BLaER1 treated with 17β-estradiol and CSF1 and Interleukin-3, amounts not matched to agents 10 nM and 100 nM (cell line): ENCODE measurements around the gene MAP4K1.
A peak's percentile ranks its signal among the peaks of the same experiment; 100 is the strongest.

ENCODE experiments used
- H3K27ac ChIP-seq, 11 experiments: shearing (Covaris generic); formaldehyde crosslinking; 2 replicates each; pipeline ENCODE4 v1.8.1; 2022
- H3K27me3 ChIP-seq, 11 experiments: shearing (Covaris generic); formaldehyde crosslinking; 2 replicates each; pipeline ENCODE4 v1.8.1; 2022
- H3K36me3 ChIP-seq, 11 experiments: shearing (Covaris generic); formaldehyde crosslinking; 2 replicates each; pipeline ENCODE4 v1.8.1; 2022
- H3K4me1 ChIP-seq, 10 experiments: shearing (Covaris generic); formaldehyde crosslinking; 2 replicates each; pipeline ENCODE4 v1.8.1; 2022
- H3K4me2 ChIP-seq, 11 experiments: shearing (Covaris generic); formaldehyde crosslinking; 2 replicates each; pipeline ENCODE4 v1.8.1; 2022
- H3K4me3 ChIP-seq, 10 experiments: shearing (Covaris generic); formaldehyde crosslinking; 2 replicates each; pipeline ENCODE4 v1.8.1; 2022
- H3K9ac ChIP-seq, 11 experiments: shearing (Covaris generic); formaldehyde crosslinking; 2 replicates each; pipeline ENCODE4 v1.8.1; 2022
- H3K9me3 ChIP-seq, 11 experiments: shearing (Covaris generic); formaldehyde crosslinking; replicated peaks in 1 of 11; 2 replicates each; pipeline ENCODE4 v1.8.1; 2022
- H4K20me1 ChIP-seq, 11 experiments: shearing (Covaris generic); formaldehyde crosslinking; 2 replicates each; pipeline ENCODE4 v1.8.1; 2022
- Cebpa-rat ChIP-seq, 11 experiments: shearing (Covaris generic); IDR thresholded peaks; 2 replicates each; pipeline ENCODE4 v1.8.1; 2022

MAP4K1 gene

GRCh38 chr19:38649305-38650171 is 31.8 kb upstream of the MAP4K1 start:
- H3K4me3 ChIP-seq, result peak overlapping the region; percentile 86 to 99 (median 96)
- peaks cover 5 to 29% (median 16%) of the 10 kb centered on the region in 11 experiments; a peak in 20 of 22 replicates for H3K36me3 ChIP-seq
- no peaks in the 10 kb centered on the region for H3K9me3 ChIP-seq
- TF ChIP-seq Cebpa-rat (IDR thresholded peaks at IDR 0.05), result no peak
- no peaks in the 10 kb centered on the region for H3K27me3 ChIP-seq
- peak overlapping the region in 10 of 11 experiments; percentile 67 to 85 (median 78); a peak in 18 of 22 replicates for H3K27ac ChIP-seq
- peak overlapping the region; percentile 91 to 100 (median 98) for H3K4me2 ChIP-seq
- peaks cover 46 to 60% (median 50%) of the 10 kb centered on the region in 10 experiments for H3K4me1 ChIP-seq
- peaks cover 23 to 70% (median 58%) of the 10 kb centered on the region in 11 experiments; a peak in 20 of 22 replicates for H4K20me1 ChIP-seq
- H3K9ac ChIP-seq, result peak overlapping the region; percentile 85 to 91 (median 89)

GRCh38 chr19:38648769-38649304 is 31.1 kb upstream of the MAP4K1 start:
- Histone ChIP-seq H3K4me1 (peaks cover 40 to 53% (median 46%) of the 10 kb centered on the region in 10 experiments), H3K9me3 (no peaks in the 10 kb centered on the region), H3K4me3 (peak overlapping the region; percentile 86 to 99 (median 96)), H3K27me3 (no peaks in the 10 kb centered on the region), H3K9ac (peak overlapping the region; percentile 85 to 91 (median 89)), H3K4me2 (peak overlapping the region; percentile 91 to 100 (median 98)), H4K20me1 (peaks cover 19 to 63% (median 51%) of the 10 kb centered on the region in 11 experiments; a peak in 20 of 22 replicates), H3K27ac (peak overlapping the region; percentile 53 to 85 (median 75); a peak in 18 of 22 replicates), H3K36me3 (peaks cover 0 to 22% (median 9%) of the 10 kb centered on the region in 11 experiments; a peak in 17 of 22 replicates)
- no peak for TF ChIP-seq Cebpa-rat (IDR thresholded peaks at IDR 0.05)

- Histone ChIP-seq H3K4me3 (peak overlapping the region; percentile 86 to 99 (median 96)), H3K27me3 (no peaks in the 10 kb centered on the region), H3K9ac (peak overlapping the region; percentile 85 to 91 (median 89)), H3K27ac (peak overlapping the region; percentile 53 to 85 (median 75)), H3K36me3 (peaks cover 0 to 17% (median 4%) of the 10 kb centered on the region in 11 experiments; a peak in 8 of 22 replicates), H3K4me1 (peaks cover 43 to 49% (median 48%) of the 10 kb centered on the region in 10 experiments), H4K20me1 (peaks cover 18 to 56% (median 45%) of the 10 kb centered on the region in 11 experiments; a peak in 20 of 22 replicates), H3K9me3 (no peaks in the 10 kb centered on the region), H3K4me2 (peak overlapping the region; percentile 91 to 100 (median 98))
- TF ChIP-seq Cebpa-rat (IDR thresholded peaks at IDR 0.05), result no peak
Observed at GRCh38 chr19:38647966-38648768, 30.4 kb upstream of the MAP4K1 start.

- H3K4me3 ChIP-seq, result peak within 1 kb of the TSS; percentile 86 to 99 (median 96)
- TF ChIP-seq Cebpa-rat (IDR thresholded peaks at IDR 0.05), result no peak
- no peaks in the 10 kb centered on the region for H3K27me3 ChIP-seq
- H3K4me1 ChIP-seq, result peaks cover 41 to 54% (median 48%) of the 10 kb centered on the region in 10 experiments
- peaks cover 0 to 15% (median 4%) of the 10 kb centered on the region in 11 experiments; a peak in 7 of 22 replicates for H3K36me3 ChIP-seq
- H3K9me3 ChIP-seq, result no peaks in the 10 kb centered on the region
- H4K20me1 ChIP-seq, result peaks cover 17 to 49% (median 38%) of the 10 kb centered on the region in 11 experiments; a peak in 20 of 22 replicates
- H3K27ac ChIP-seq, result peak within 1 kb of the TSS; percentile 53 to 85 (median 75)
- H3K9ac ChIP-seq, result peak within 1 kb of the TSS; percentile 85 to 91 (median 89)
- H3K4me2 ChIP-seq, result peak within 1 kb of the TSS; percentile 91 to 100 (median 98)
Observed at GRCh38 chr19:38647368-38647965, 29.7 kb upstream of the MAP4K1 start, which contains the start of gene ACTN4. Gene ACTN4 (plus strand): TSS chr19:38647649. CDS start chr19:38647746, 97 bp downstream.

GRCh38 chr19:38644719-38645118 is 27.0 kb upstream of the MAP4K1 start:
- H3K9ac ChIP-seq, result no peak overlapping the region
- H3K36me3 ChIP-seq, result peaks cover 0 to 7% (median 0%) of the 10 kb centered on the region in 11 experiments; a peak in 3 of 22 replicates
- H4K20me1 ChIP-seq, result peaks cover 5 to 22% (median 13%) of the 10 kb centered on the region in 11 experiments; a peak in 20 of 22 replicates
- no peak overlapping the region for H3K4me2 ChIP-seq
- H3K4me3 ChIP-seq, result no peak overlapping the region
- TF ChIP-seq Cebpa-rat (IDR thresholded peaks at IDR 0.05), result no peak
- peaks cover 32 to 48% (median 44%) of the 10 kb centered on the region in 10 experiments for H3K4me1 ChIP-seq
- H3K27me3 ChIP-seq, result no peaks in the 10 kb centered on the region
- H3K27ac ChIP-seq, result no peak overlapping the region
- no peaks in the 10 kb centered on the region for H3K9me3 ChIP-seq

- no peak for TF ChIP-seq Cebpa-rat (IDR thresholded peaks at IDR 0.05)
- Histone ChIP-seq H4K20me1 (0 out of 22 replicates have a peak, but pooled peaks cover 0 to 3% (median 0%) of the 10 kb centered on the region in 11 experiments), H3K9ac (peak overlapping the region in 2 of 11 experiments; percentile 4 to 33; a peak in 2 of 22 replicates), H3K4me3 (no peak overlapping the region), H3K4me2 (peak overlapping the region; percentile 38 to 68 (median 52)), H3K27me3 (no peaks in the 10 kb centered on the region), H3K9me3 (no peaks in the 10 kb centered on the region), H3K4me1 (peaks cover 26 to 50% (median 43%) of the 10 kb centered on the region in 10 experiments), H3K27ac (peak overlapping the region in 9 of 11 experiments; percentile 18 to 57 (median 37); a peak in 12 of 22 replicates), H3K36me3 (peaks cover 6 to 21% (median 13%) of the 10 kb centered on the region in 11 experiments; a peak in 14 of 22 replicates)
Observed at GRCh38 chr19:38642176-38642575, 24.4 kb upstream of the MAP4K1 start.

GRCh38 chr19:38640368-38640767 is 22.6 kb upstream of the MAP4K1 start:
- H3K27ac ChIP-seq, result no peak overlapping the region
- H3K9ac ChIP-seq, result no peak overlapping the region
- H3K27me3 ChIP-seq, result no peaks in the 10 kb centered on the region
- no peak overlapping the region for H3K4me3 ChIP-seq
- peaks cover 0 to 13% (median 4%) of the 10 kb centered on the region in 11 experiments; a peak in 7 of 22 replicates for H4K20me1 ChIP-seq
- peaks cover 19 to 35% (median 25%) of the 10 kb centered on the region in 11 experiments for H3K36me3 ChIP-seq
- no peak for TF ChIP-seq Cebpa-rat (IDR thresholded peaks at IDR 0.05)
- H3K9me3 ChIP-seq, result no peaks in the 10 kb centered on the region
- H3K4me1 ChIP-seq, result peaks cover 40 to 63% (median 58%) of the 10 kb centered on the region in 10 experiments
- H3K4me2 ChIP-seq, result peak overlapping the region in 8 of 11 experiments; percentile 2 to 37 (median 26); a peak in 10 of 22 replicates
